Measurements from ENCODE around the gene SLC17A7. TPM values are rescaled to one million over a fixed set of nuclear protein-coding genes. Genes with fewer than 3 reads are reported as not detected.

SLC17A7 gene
- total and polyA plus RNA-seq, 2 donors (not counting 3 experiments of a cell fraction or from before 2014, with no cell fraction given) = 0.07 to 0.13 TPM

- no TSS peak for BruUV-seq (replicated peaks)
- no peaks in the 10 kb centered on the region for H4K20me1 ChIP-seq (replicated peaks; ENCODE audit: control insufficient read depth, extremely low read depth, insufficient read depth, low read length)
- no peaks in the 10 kb centered on the region for H3K79me2 ChIP-seq (ENCODE audit: control insufficient read depth, insufficient read depth, low read length)
- H3K4me3 ChIP-seq (replicated peaks in 1 of 3; ENCODE audit: insufficient read depth in 1 of 3, low read depth in 1 of 3, low read length in 3 of 3) = no peak overlapping the region
- no peak overlapping the region for H2AFZ ChIP-seq (ENCODE audit: low read depth, low read length)
- no peaks in the 10 kb centered on the region for H3K27me3 ChIP-seq (ENCODE audit: control insufficient read depth in 2 of 2, insufficient read depth in 2 of 2, low read length in 2 of 2)
- no peaks in the 10 kb centered on the region for H3K9me1 ChIP-seq (replicated peaks; ENCODE audit: control insufficient read depth, extremely low read depth, insufficient read depth, low read length)
- intact Hi-C loops (cut with micrococcal nuclease) = no loop called here
- ChIA-PET CTCF (no interaction called here), POLR2A (interaction anchor here (0.7 kb wide), 2 partner anchors 40 to 57 kb away, joined by 8 to 11 read pairs; no protein-coding TSS in a partner anchor)
- TF ChIP-seq EZH2 (IDR thresholded peaks at IDR 0.05; ENCODE audit: borderline replicate concordance, low read depth, low read length, severe bottlenecking) (no peak), CTCF (IDR thresholded peaks at IDR 0.05; ENCODE audit: extremely low read depth in 1 of 2, insufficient read depth in 1 of 2, low read depth in 1 of 2, low read length in 2 of 2) (no peak), FOS (IDR thresholded peaks at IDR 0.05; ENCODE audit: borderline replicate concordance, insufficient read depth, low read length) (no peak), JUN (IDR thresholded peaks at IDR 0.05; ENCODE audit: borderline replicate concordance, insufficient read depth, insufficient read length, low read depth) (no peak), POLR2A (IDR thresholded peaks at IDR 0.05; ENCODE audit: low read depth, low read length) (no peak), MYC (IDR thresholded peaks at IDR 0.05; ENCODE audit: low read depth, low read length) (no peak), MAX (IDR thresholded peaks at IDR 0.05; ENCODE audit: insufficient read depth, insufficient read length) (no peak), GATA2 (IDR thresholded peaks at IDR 0.05; ENCODE audit: insufficient read depth, insufficient read length, low read depth, low read length) (no peak), POLR2AphosphoS5 (IDR thresholded peaks at IDR 0.05; ENCODE audit: insufficient read depth, low read depth, low read length) (no peak)
- FAIRE-seq = no peak
- H3K27ac ChIP-seq (ENCODE audit: insufficient read depth, low read depth, low read length) = no peak overlapping the region
- H3K4me2 ChIP-seq (ENCODE audit: insufficient read depth, low read length) = no peak overlapping the region
- dilution Hi-C loops (cut with MboI; ENCODE audit: extremely low pct_ligation_motif_present, low sequenced_read_pairs) = no loop called here
- H3K9ac ChIP-seq (replicated peaks; ENCODE audit: extremely low read depth, insufficient read depth, low read length) = no peak overlapping the region
- H3K9me3 ChIP-seq (replicated peaks; ENCODE audit: control insufficient read depth, insufficient read depth, low read length) = no peaks in the 10 kb centered on the region
- no peak for DNase-seq (ENCODE audit: low read depth, low spot score)
- H3K36me3 ChIP-seq (ENCODE audit: control insufficient read depth in 2 of 2, extremely low read depth in 1 of 2, insufficient read depth in 2 of 2, low read length in 2 of 2) = no peaks in the 10 kb centered on the region
- peaks cover 4% of the 10 kb centered on the region for H3K4me1 ChIP-seq (ENCODE audit: control insufficient read depth, extremely low read depth, insufficient read depth, low read length)
Observed at GRCh38 chr19:49479975-49480628, 38.8 kb upstream of the SLC17A7 start.
